Trophoblast cell (in vitro differentiated cells and primary cell): Measurements from ENCODE around the gene ASAP2.
A peak's percentile ranks its signal among the peaks of the same experiment; 100 is the strongest.

Experiments used
- DNase-seq, 2 donors: peaks; one replicate each; pipeline ENCODE4 v3.0.0-alpha.2; 2016
- H2AFZ ChIP-seq: 2 replicates; pipeline ENCODE4 v1.6.1; 2013; ENCODE audit warnings: low read length, moderate library complexity, mild to moderate bottlenecking; ENCODE audit not compliant: insufficient read depth, poor library complexity
- H2AK5ac ChIP-seq: 2 replicates; pipeline ENCODE4 v1.6.1; 2013; ENCODE audit warnings: mild to moderate bottlenecking, low read length
- H2BK120ac ChIP-seq: 2 replicates; pipeline ENCODE4 v1.6.1; 2013; ENCODE audit warnings: low read length, mild to moderate bottlenecking, moderate library complexity; ENCODE audit not compliant: insufficient read depth, poor library complexity
- H2BK12ac ChIP-seq: 2 replicates; pipeline ENCODE4 v1.6.1; 2013; ENCODE audit warnings: mild to moderate bottlenecking, low read length, moderate library complexity
- H2BK5ac ChIP-seq: 2 replicates; pipeline ENCODE4 v1.6.1; 2013; ENCODE audit warnings: low read length, low read depth, moderate library complexity, mild to moderate bottlenecking; ENCODE audit not compliant: poor library complexity
- H3K14ac ChIP-seq: 2 replicates; pipeline ENCODE4 v1.6.1; 2013; ENCODE audit warnings: mild to moderate bottlenecking, low read length
- H3K18ac ChIP-seq: 2 replicates; pipeline ENCODE4 v1.6.1; 2013; ENCODE audit warnings: mild to moderate bottlenecking, low read length
- H3K23ac ChIP-seq: 2 replicates; pipeline ENCODE4 v1.6.1; 2013; ENCODE audit warnings: low read length
- H3K27ac ChIP-seq: 2 replicates; pipeline ENCODE4 v1.5.1; 2013; ENCODE audit warnings: low read depth, mild to moderate bottlenecking, inconsistent platforms, low read length, moderate library complexity
- H3K27me3 ChIP-seq: 2 replicates; pipeline ENCODE4 v1.6.1; 2013; ENCODE audit warnings: inconsistent platforms, mild to moderate bottlenecking, low read length, moderate library complexity; ENCODE audit not compliant: insufficient read depth
- H3K36me3 ChIP-seq, 2 experiments: 1 replicate in 1 of 2; 2 replicates in 1 of 2; pipeline ENCODE4 v1.6.1; 2013; ENCODE audit warnings: low read length in 2 of 2, mild to moderate bottlenecking in 2 of 2, moderate library complexity in 1 of 2; ENCODE audit not compliant: insufficient read depth in 2 of 2, control insufficient read depth in 1 of 2
- H3K4ac ChIP-seq: 2 replicates; pipeline ENCODE4 v1.6.1; 2013; ENCODE audit warnings: low read depth, mild to moderate bottlenecking, low read length, moderate library complexity
- H3K4me1 ChIP-seq, 2 experiments: 1 replicate in 1 of 2; 2 replicates in 1 of 2; pipeline ENCODE4 v1.6.1; 2013; ENCODE audit warnings: low read length in 2 of 2, mild to moderate bottlenecking in 2 of 2, moderate library complexity in 1 of 2; ENCODE audit not compliant: insufficient read depth in 2 of 2, control insufficient read depth in 1 of 2
- H3K4me2 ChIP-seq: 2 replicates; pipeline ENCODE4 v1.6.1; 2013; ENCODE audit warnings: inconsistent platforms, mild to moderate bottlenecking, low read length, moderate library complexity
- H3K4me3 ChIP-seq: 2 replicates; pipeline ENCODE4 v1.5.1; 2013; ENCODE audit warnings: mild to moderate bottlenecking, low read depth, low read length, inconsistent platforms
- H3K79me1 ChIP-seq: one replicate; pipeline ENCODE4 v1.6.1; 2013; ENCODE audit warnings: low read length
- H3K79me2 ChIP-seq: 2 replicates; pipeline ENCODE4 v1.6.1; 2013; ENCODE audit warnings: low read length, mild to moderate bottlenecking; ENCODE audit not compliant: control insufficient read depth, insufficient read depth, poor library complexity
- H3K9ac ChIP-seq: 2 replicates; pipeline ENCODE4 v1.6.1; 2013; ENCODE audit warnings: mild to moderate bottlenecking, low read length
- H3K9me3 ChIP-seq: 2 replicates; pipeline ENCODE4 v1.6.1; 2013; ENCODE audit warnings: low read depth, mild to moderate bottlenecking, control low read depth, inconsistent platforms, low read length; ENCODE audit not compliant: insufficient read depth
- H4K12ac ChIP-seq: 2 replicates; pipeline ENCODE4 v1.6.1; 2013; ENCODE audit warnings: low read depth, mild to moderate bottlenecking, low read length, moderate library complexity
- H4K8ac ChIP-seq: 2 replicates; pipeline ENCODE4 v1.6.1; 2013; ENCODE audit warnings: low read depth, mild to moderate bottlenecking, low read length, moderate library complexity
- H4K91ac ChIP-seq: one replicate; pipeline ENCODE4 v1.6.1; 2013; ENCODE audit warnings: low read depth, mild to moderate bottlenecking, low read length, moderate library complexity
- WGBS: extraction: QIAGEN DNeasy Blood & Tissue Kit; methylation state at CpG from one replicate; pipeline ENCODE4 v1.1.7; 2013; ENCODE audit warnings: missing lambda C conversion rate; ENCODE audit not compliant: insufficient read length, insufficient coverage; ENCODE audit errors: extremely low coverage; 5-methylcytosine and 5-hydroxymethylcytosine counted together

ASAP2 gene

DNA sequence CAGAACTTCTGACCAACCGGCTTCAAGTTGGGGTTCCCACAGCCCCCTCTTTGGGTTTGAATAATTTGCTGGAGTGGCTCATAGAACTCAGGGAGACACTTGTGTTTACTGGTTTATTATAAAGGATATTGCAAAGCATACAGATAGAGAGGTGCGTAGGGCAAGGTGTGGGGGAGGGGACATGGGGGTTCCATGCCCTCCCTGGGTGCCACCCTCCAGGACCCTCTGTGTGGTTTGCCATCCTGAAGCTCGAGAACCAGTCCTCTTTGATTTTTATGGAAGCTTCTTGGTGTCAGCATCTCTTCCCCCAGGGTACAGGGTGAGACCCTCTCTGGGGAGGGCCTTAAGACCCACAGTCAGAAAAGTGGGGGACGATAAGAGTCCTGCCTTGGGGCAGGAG, 177.9 kb downstream of the ASAP2 start:
- no peak for DNase-seq
- no peaks in the 10 kb centered on the region for H3K9me3 ChIP-seq
- H3K36me3 ChIP-seq = peaks cover 24 to 41% of the 10 kb centered on the region in 2 experiments
- H3K18ac ChIP-seq = no peak overlapping the region
- H3K27me3 ChIP-seq = no peaks in the 10 kb centered on the region
- H3K4me1 ChIP-seq = peaks cover 25 to 26% of the 10 kb centered on the region in 2 experiments
- no CpG with 5 or more reads among the region's 4 CpGs for WGBS
- H3K23ac ChIP-seq = no peak overlapping the region
- H3K9ac ChIP-seq = no peak overlapping the region
- no peak overlapping the region for H3K4me3 ChIP-seq
- no peak overlapping the region for H2BK120ac ChIP-seq
- no peak overlapping the region for H3K4me2 ChIP-seq
- H3K4ac ChIP-seq = no peak overlapping the region
- no peak overlapping the region for H4K12ac ChIP-seq
- no peak overlapping the region for H2BK5ac ChIP-seq
- no peak overlapping the region for H3K27ac ChIP-seq
- H3K79me2 ChIP-seq = no peaks in the 10 kb centered on the region
- H4K91ac ChIP-seq = no peak overlapping the region
- no peak overlapping the region for H4K8ac ChIP-seq
- no peak overlapping the region for H3K14ac ChIP-seq
- H2BK12ac ChIP-seq = no peak overlapping the region
- H2AFZ ChIP-seq = no peak overlapping the region
- H2AK5ac ChIP-seq = no peak overlapping the region
- peaks cover 14% of the 10 kb centered on the region for H3K79me1 ChIP-seq

DNA sequence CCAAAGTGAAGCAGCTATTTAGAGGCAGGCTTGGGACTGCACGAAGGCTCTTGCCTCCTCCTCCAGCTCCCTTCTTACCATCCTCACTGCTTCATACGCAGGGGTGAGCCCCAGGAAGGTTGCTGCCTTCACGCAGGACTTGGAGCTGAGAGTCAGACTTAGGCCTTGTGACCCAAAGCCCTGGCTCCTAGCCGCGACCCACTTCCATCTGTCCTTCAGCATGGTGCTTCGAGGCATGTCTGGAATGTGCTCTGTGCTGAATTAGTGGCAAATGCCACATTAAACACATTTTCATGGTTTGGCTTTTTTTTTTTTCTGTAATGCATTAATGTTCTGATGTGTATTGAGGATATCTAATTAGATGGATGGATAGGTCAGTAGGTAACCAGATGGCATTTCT, 179.2 kb downstream of the ASAP2 start:
- Histone ChIP-seq H3K79me2 (no peaks in the 10 kb centered on the region), H3K79me1 (peaks cover 11% of the 10 kb centered on the region), H2BK120ac (no peak overlapping the region), H3K4ac (no peak overlapping the region), H2BK5ac (no peak overlapping the region), H3K14ac (no peak overlapping the region), H4K12ac (no peak overlapping the region), H3K18ac (peak overlapping the region; percentile 42), H2BK12ac (no peak overlapping the region), H3K9me3 (no peaks in the 10 kb centered on the region), H3K9ac (no peak overlapping the region), H4K91ac (peak overlapping the region; percentile 20), H3K23ac (no peak overlapping the region), H2AK5ac (no peak overlapping the region), H3K4me2 (no peak overlapping the region), H2AFZ (no peak overlapping the region), H3K27me3 (no peaks in the 10 kb centered on the region), H3K4me3 (peak overlapping the region; percentile 8), H4K8ac (no peak overlapping the region), H3K4me1 (peaks cover 22% of the 10 kb centered on the region in 2 experiments), H3K27ac (no peak overlapping the region), H3K36me3 (peaks cover 29 to 47% of the 10 kb centered on the region in 2 experiments)
- no CpG with 5 or more reads among the region's 6 CpGs for WGBS
- no peak for DNase-seq

- Histone ChIP-seq H2BK12ac (no peak overlapping the region), H3K9ac (no peak overlapping the region), H3K23ac (no peak overlapping the region), H4K8ac (no peak overlapping the region), H2BK5ac (no peak overlapping the region), H3K79me1 (peaks cover 5% of the 10 kb centered on the region), H3K4me1 (peaks cover 13 to 15% of the 10 kb centered on the region in 2 experiments), H3K4me3 (no peak overlapping the region), H2AFZ (no peak overlapping the region), H2AK5ac (no peak overlapping the region), H3K14ac (no peak overlapping the region), H4K12ac (no peak overlapping the region), H3K4ac (no peak overlapping the region), H3K36me3 (peaks cover 34 to 47% of the 10 kb centered on the region in 2 experiments), H3K9me3 (no peaks in the 10 kb centered on the region), H4K91ac (no peak overlapping the region), H3K18ac (no peak overlapping the region), H3K27ac (no peak overlapping the region), H3K4me2 (no peak overlapping the region), H3K79me2 (no peaks in the 10 kb centered on the region), H2BK120ac (no peak overlapping the region), H3K27me3 (no peaks in the 10 kb centered on the region)
- no peak for DNase-seq
- no CpG with 5 or more reads among the region's 11 CpGs for WGBS
These were observed 181.6 kb downstream of the ASAP2 start for GRCh38 chr2:9388199-9388681.

DNA sequence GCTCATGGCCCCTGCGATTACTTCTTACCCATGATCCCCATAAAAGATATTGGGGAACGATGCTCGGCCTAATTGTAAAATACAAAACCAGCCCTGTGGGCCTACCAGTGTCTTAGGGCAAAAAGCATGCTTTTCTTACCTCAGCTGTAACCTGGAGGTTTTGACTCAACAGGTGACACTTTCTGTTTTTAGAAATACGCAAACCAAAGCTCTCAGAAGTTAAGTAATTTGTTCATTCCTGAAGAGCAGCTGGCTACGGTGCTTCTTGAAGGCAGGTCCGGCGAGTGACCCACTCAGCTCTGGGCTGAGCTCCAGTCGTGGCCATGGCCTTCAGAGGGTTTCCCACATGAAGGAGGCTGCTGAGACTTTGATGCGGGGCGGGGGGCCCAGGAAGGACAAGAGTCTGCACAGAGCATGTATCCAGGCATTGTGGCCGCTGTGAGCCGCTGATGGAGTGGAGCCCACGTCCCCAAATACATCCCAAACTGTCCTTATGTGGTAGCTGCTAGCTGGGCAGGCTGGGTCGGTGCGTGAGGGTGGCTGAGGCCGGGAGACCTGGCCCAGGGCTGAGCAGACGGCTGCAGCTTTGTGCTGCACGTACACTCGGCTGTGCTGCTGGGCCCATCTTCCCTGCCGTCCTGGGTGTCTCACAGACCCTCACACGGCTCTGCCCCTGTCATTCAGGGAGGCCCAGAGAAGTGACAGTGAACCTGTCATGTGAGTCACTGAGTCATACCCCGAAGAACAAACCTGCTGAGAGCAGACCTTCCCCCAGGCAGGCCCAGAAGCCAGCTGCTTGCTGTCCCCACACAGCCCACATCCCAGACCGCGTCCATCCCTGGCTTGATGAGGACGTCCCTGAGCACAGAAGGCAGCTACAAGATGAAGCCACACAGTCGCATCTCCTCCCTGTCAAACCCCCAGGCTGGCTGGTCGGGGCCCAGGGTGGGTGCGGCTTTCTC, 182.6 kb downstream of the ASAP2 start:
- Histone ChIP-seq H2AK5ac (no peak overlapping the region), H2BK12ac (no peak overlapping the region), H3K14ac (peak overlapping the region; percentile 1), H3K27ac (peak overlapping the region; percentile 24), H2AFZ (no peak overlapping the region), H3K18ac (no peak overlapping the region), H3K79me1 (peaks cover 5% of the 10 kb centered on the region), H3K4ac (no peak overlapping the region), H3K9ac (no peak overlapping the region), H2BK5ac (peak overlapping the region; percentile 11), H3K79me2 (no peaks in the 10 kb centered on the region), H3K4me3 (no peak overlapping the region), H3K9me3 (no peaks in the 10 kb centered on the region), H3K23ac (no peak overlapping the region), H3K4me2 (no peak overlapping the region), H3K36me3 (peaks cover 36 to 49% of the 10 kb centered on the region in 2 experiments), H4K12ac (no peak overlapping the region), H4K91ac (peak overlapping the region; percentile 34), H3K4me1 (peaks cover 13 to 15% of the 10 kb centered on the region in 2 experiments), H3K27me3 (no peaks in the 10 kb centered on the region), H2BK120ac (peak overlapping the region; percentile 43), H4K8ac (no peak overlapping the region)
- peak; percentile 44 to 73 for DNase-seq
- no CpG with 5 or more reads among the region's 28 CpGs for WGBS
